ENCODE data around the gene LPAR1.

Gene LPAR1

GRCh38 chr9:110922145-110922544 is 116.1 kb downstream of the LPAR1 start:
- TF ChIP-seq, protein P1, sequence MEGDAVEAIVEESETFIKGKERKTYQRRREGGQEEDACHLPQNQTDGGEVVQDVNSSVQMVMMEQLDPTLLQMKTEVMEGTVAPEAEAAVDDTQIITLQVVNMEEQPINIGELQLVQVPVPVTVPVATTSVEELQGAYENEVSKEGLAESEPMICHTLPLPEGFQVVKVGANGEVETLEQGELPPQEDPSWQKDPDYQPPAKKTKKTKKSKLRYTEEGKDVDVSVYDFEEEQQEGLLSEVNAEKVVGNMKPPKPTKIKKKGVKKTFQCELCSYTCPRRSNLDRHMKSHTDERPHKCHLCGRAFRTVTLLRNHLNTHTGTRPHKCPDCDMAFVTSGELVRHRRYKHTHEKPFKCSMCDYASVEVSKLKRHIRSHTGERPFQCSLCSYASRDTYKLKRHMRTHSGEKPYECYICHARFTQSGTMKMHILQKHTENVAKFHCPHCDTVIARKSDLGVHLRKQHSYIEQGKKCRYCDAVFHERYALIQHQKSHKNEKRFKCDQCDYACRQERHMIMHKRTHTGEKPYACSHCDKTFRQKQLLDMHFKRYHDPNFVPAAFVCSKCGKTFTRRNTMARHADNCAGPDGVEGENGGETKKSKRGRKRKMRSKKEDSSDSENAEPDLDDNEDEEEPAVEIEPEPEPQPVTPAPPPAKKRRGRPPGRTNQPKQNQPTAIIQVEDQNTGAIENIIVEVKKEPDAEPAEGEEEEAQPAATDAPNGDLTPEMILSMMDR (IDR thresholded peaks at IDR 0.05; ENCODE audit: low read depth, low read length): no peak
- peak in 1 of 2 donors; percentile 52 for DNase-seq (ENCODE audit: low read depth in 2 of 2)
- no peak overlapping the region for H3K4me3 ChIP-seq (replicated peaks in 1 of 2; ENCODE audit: low read depth in 2 of 2, low read length in 2 of 2)

DNA sequence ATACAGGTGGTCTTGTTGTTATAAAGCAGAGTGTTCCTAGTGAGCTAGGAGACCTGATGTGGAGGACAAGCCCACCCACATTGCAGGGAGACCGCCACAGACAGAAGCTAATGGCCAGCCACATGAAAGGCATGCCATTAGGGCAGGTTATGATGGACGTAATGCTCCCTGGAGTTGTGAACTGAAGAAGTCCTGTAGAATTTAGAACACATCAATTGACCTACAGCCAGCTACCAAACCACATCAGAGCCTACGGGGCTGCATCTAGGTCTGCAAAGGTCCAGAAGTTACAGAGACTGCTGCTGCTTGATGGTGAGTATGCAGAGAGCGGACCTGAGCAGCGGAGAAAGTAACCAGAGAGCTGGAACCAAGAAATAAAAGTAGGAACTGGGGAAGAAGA is 116.6 kb downstream of the LPAR1 start:
- TF ChIP-seq, protein P1 (IDR thresholded peaks at IDR 0.05; ENCODE audit: low read depth, low read length): no peak
- DNase-seq (ENCODE audit: low read depth in 2 of 2): no peak
- H3K4me3 ChIP-seq (replicated peaks in 1 of 2; ENCODE audit: low read depth in 2 of 2, low read length in 2 of 2): no peak overlapping the region

- DNase-seq (ENCODE audit: low read depth in 2 of 2): peak; percentile 88 to 90
- no peak overlapping the region for H3K4me3 ChIP-seq (replicated peaks in 1 of 2; ENCODE audit: low read depth in 2 of 2, low read length in 2 of 2)
- TF ChIP-seq, protein P1 (IDR thresholded peaks at IDR 0.05; ENCODE audit: low read depth, low read length): no peak
Observed at GRCh38 chr9:110919609-110920008, 118.7 kb downstream of the LPAR1 start.

- DNase-seq (ENCODE audit: low read depth in 2 of 2): no peak
- TF ChIP-seq, protein P1 (IDR thresholded peaks at IDR 0.05; ENCODE audit: low read depth, low read length): no peak
- H3K4me3 ChIP-seq (replicated peaks in 1 of 2; ENCODE audit: low read depth in 2 of 2, low read length in 2 of 2): no peak overlapping the region
Observed at GRCh38 chr9:110919050-110919435, 119.2 kb downstream of the LPAR1 start.

- TF ChIP-seq, protein P1 (IDR thresholded peaks at IDR 0.05; ENCODE audit: low read depth, low read length): no peak
- DNase-seq (ENCODE audit: low read depth in 2 of 2): peak; percentile 54 to 89
- no peak overlapping the region for H3K4me3 ChIP-seq (replicated peaks in 1 of 2; ENCODE audit: low read depth in 2 of 2, low read length in 2 of 2)
Observed at GRCh38 chr9:110918316-110919049, 119.8 kb downstream of the LPAR1 start.

DNA sequence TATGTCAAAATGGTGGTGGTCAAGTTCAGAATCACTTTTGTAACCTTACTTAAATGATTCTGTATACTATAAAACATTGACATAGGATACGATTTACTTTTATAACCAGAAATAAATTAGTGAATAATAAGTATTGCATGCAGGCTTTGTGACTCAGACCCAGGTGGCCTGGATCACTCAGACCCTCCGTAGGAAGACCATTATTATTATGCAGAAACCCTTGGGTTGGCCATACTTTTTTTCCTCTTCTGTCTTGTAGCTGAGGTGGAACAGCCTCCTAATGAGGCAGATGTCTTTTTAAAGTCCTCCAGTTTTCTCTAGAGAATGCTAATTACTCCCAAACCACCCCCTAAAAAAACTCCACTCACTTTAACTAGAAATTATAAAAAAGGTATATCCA is 121.9 kb downstream of the LPAR1 start:
- TF ChIP-seq, protein P1 (IDR thresholded peaks at IDR 0.05; ENCODE audit: low read depth, low read length): no peak
- DNase-seq (ENCODE audit: low read depth in 2 of 2): peak in 1 of 2 donors; percentile 71
- no peak overlapping the region for H3K4me3 ChIP-seq (replicated peaks in 1 of 2; ENCODE audit: low read depth in 2 of 2, low read length in 2 of 2)
